ENCODE results near the gene FAM193A.
"Not testable (repeated sequence)": the region's sequence is repeated elsewhere in the genome, so short reads cannot be mapped to it uniquely, and the experiment has no call there.

Gene FAM193A

GRCh38 chr4:2579910-2580309 lies 43.5 kb downstream of the FAM193A start:
- no peak for DNase-seq

DNA sequence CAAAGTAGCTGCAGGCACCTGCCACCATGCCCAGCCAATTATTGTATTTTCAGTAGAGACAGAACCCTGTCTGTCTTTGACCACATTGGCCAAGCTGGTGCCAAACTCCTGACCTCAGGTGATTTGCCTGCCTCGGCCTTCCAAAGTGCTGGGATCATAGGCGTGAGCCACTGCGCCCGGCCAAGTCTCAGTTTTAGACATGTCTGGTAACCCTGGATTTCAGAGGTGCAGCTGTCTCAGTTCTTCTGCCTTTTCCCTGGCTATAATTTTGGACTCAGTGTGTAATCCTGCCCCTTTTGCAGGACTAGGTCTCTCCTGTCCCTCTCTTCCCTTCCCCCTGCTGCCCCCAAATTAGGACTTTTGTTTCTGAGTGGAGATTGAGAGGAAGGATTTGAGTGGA lies 46.6 kb downstream of the FAM193A start:
- DNase-seq = no peak

- DNase-seq = no peak
Observed at GRCh38 chr4:2583517-2583916, 47.1 kb downstream of the FAM193A start.

GRCh38 chr4:2586502-2586901 lies 50.1 kb downstream of the FAM193A start:
- DNase-seq = no peak

GRCh38 chr4:2587213-2587823 lies 50.9 kb downstream of the FAM193A start:
- DNase-seq = no peak

- DNase-seq = no peak
Observed at GRCh38 chr4:2588259-2588658, 51.8 kb downstream of the FAM193A start.

- DNase-seq = no peak
Observed at GRCh38 chr4:2591189-2591588, 54.7 kb downstream of the FAM193A start.

DNA sequence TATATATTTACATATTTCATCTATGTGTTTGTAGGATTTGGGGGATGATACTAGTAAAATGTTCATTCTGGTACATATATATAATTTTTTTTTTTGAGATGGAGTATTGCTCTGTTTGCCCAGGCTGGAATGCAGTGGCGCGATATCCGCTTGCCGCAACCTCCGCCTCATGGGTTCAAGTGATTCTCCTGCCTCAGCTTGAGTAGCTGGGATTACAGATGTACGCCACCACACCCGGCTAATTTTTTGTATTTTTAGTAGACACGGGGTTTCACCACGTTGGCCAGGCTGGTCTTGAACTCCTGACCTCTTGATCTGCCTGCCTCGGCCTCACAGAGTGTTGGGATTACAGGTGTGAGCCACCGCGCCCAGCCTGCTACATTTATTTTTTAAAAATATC lies 55.6 kb downstream of the FAM193A start:
- not testable (repeated sequence) for DNase-seq

DNA sequence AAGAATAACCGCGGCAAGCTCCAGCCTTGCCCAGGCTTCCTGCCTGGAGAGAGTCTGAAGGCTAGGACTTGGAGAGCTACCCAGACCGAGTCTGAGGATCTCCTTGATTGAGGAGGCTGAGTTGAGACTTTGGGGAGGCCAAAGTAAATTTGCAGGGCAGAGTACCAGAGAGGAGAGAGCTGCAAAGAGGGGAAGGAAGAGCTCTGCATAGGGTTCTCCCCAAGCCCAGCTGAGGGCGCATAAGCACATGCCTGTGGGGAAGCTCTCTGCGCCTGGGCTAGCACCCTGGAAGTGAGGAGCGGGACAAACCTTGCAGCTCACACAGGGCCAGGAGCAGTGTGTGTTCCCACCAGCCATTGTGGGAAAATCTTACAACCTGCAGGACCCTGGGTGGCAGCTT lies 56.1 kb downstream of the FAM193A start:
- DNase-seq = no peak

GRCh38 chr4:2593003-2593402 lies 56.6 kb downstream of the FAM193A start:
- no peak for DNase-seq

- DNase-seq = no peak
Observed at GRCh38 chr4:2595436-2595835, 59.0 kb downstream of the FAM193A start.

GRCh38 chr4:2595952-2596552 lies 59.6 kb downstream of the FAM193A start:
- DNase-seq = no peak

GRCh38 chr4:2596611-2597010 lies 60.2 kb downstream of the FAM193A start:
- no peak for DNase-seq

DNA sequence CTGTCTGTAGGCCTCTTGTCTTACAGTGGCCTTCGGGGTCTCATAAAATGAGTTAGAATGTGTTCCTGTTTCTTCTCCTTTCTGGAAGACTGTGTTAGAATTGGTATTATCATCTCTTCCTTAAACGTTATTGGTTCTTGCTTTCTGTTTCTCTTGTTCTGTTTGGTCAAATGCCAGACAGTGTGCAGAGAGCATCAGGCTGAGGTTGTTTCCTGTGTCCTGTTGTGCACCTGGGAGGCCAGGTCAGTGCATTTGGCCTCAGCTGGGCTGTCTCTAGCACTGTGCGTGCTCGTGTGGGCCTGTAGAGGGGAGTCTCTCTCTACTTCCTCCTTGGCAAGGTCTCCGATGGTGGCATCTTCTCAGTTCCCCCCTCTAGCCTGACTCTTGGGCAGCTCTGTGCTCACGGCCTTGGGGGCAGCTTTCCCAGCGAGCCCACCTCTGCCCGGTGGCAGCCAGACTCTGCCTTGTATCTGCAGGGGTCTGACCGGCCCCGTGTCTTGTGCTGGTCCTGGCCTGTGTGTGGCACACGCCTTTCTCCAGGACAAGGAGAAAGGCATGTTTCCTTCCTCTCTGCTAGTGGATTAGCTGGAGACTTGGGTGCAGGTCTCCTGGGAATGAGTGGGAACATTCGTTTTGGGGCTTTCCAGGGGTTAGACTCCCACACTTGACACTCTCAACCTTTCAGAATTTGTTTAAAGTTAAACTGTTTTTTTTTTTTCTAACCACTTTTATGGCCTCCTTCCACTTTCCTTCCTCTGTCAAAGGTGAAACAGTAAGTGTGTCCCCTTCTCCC lies 62.3 kb downstream of the FAM193A start:
- DNase-seq = no peak

DNA sequence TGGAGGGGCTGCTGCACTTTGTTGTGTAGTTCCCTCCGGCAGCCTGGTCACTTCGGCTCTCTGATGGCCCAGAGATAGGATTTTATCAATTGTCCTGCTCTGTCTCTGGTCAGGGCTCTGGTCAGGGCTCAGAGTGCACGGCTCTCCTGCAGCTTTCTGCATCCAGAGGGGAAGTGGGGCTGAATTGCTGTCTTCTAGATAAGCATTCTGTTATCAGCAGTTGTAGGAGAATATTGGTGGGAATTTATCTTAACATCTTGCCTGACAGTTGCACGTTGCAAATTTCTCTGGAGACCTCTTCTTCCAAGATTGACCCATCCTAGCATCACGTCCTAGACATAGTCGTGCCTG lies 62.8 kb downstream of the FAM193A start:
- DNase-seq = no peak

- no peak for DNase-seq
Observed at GRCh38 chr4:2600878-2601277, 64.4 kb downstream of the FAM193A start.

- DNase-seq = no peak
Observed at GRCh38 chr4:2604614-2605013, 68.2 kb downstream of the FAM193A start.

DNA sequence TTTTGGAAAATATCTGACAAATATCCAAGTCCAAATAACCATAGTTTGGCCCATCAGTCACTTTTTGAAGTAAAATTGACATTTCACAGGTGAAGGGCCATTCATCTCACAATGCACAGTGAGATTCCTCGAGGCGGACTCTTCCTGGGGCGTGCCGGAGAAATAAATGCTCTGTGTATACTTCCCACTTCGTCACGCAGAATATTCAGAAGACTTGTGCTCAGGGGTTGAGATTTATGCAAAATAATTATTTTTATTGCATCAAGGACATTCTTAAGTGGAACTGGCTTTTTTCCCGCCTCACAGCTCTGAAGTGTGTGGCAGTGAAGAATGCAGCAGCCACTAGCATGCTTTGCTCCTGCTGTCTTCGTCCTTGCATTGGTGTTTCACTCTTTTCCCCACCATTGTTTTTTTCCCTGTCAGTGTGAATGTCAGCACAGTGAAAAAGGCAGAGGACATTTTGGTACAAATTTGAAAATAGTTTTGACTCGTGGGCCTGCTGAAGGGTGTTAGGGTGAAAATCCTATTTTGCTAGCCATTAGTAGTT lies 70.6 kb downstream of the FAM193A start:
- no peak for DNase-seq

GRCh38 chr4:2607822-2608221 lies 71.4 kb downstream of the FAM193A start:
- no peak for DNase-seq

DNA sequence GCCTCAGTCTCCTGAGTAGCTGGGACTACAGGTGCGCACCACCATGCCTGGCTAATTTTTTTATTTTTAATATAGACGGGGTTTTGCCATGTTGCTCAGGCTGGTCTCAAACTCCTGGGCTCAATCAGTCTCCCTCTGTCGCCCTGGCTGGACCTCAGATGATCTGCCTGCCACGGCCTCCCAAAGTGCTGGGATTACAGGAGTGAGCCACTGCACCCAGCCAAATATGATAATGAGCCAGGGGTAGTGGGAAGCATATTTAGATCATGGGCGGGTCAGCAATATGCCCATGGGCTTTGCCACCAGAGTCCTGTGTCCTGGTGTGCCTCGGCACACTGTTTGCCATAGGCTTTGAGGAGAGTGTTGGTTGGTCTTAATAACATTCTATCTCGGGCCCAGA lies 71.8 kb downstream of the FAM193A start:
- DNase-seq = no peak

DNA sequence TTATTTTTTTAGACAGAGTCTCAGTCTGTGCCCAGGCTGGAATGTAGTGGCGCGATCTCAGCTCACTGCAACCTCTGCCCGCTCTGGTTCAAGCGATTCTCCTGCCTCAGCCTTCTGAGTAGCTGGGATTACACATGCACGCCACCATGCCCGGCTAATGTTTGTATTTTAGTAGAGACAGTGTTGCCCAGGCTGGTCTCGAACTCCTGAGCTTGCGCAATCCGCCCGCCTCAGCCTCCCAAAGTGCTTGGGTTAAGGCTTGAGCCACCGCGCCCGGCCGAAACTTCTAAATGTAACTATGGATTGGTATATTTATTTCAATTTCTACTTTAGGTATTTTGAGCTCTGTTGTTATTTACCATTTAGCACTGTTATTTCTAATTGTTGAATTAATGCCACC lies 79.4 kb downstream of the FAM193A start:
- no peak for DNase-seq

GRCh38 chr4:2617955-2618354 lies 81.5 kb downstream of the FAM193A start:
- no peak for DNase-seq

DNA sequence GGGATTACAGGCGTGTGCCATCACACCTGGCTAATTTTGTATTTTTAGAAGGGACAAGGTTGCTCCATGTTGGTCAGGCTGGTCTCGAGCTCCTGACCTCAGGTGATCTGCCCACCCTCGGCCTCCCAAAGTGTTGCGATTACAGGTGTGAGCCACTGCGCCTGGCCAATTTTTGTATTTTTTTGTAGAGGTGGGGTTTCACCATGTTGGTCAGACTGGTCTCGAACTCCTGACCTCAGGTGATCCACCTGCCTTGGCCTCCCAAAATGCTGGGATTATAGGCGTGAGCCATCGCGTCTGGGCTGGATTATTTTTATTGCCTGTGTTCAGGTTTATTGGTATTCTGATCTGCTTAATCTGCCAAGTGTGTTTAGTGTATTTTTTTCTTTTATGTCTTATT lies 82.3 kb downstream of the FAM193A start:
- not testable (repeated sequence) for DNase-seq

DNA sequence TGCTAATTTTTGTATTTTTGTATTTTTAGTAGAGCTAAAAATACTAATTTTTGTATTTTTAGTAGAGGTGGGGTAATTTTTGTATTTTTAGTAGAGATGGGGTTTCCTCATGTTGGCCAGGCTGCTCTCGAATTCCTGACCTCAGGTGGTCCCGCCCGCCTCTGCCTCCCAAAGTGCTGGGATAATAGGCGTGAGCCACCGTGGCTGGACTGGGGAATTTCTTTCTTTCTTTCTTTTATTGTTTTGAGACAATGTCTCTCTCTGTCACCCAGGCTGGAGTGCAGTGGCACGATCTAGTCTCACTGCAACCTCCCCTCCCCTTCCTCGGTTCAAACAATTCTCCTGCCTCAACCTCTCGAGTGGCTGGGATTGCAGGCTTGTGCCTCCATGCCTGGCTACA lies 83.0 kb downstream of the FAM193A start:
- DNase-seq = no peak

Measured in activated CD4-positive, CD25-positive, alpha-beta regulatory T cell (primary cell).